Heart right ventricle (tissue), 16 donors: ENCODE results near the gene FAM50B. TPM values are rescaled to one million over a fixed set of nuclear protein-coding genes. Genes with fewer than 3 reads are reported as not detected.

Experiments used
- ATAC-seq, 8 donors: fragments of 200-7000 bp; cut with Tn5 transposase; one replicate each; pipeline ENCODE4 v1.9.1; 2020; ENCODE audit warnings: mild to moderate bottlenecking in 8 of 8, moderate library complexity in 8 of 8, moderate number of reproducible peaks in 1 of 8
- DNase-seq, 2 donors: peaks; one replicate each; pipeline ENCODE4 v3.0.0-alpha.2; 2020
- H3K27ac ChIP-seq, 10 donors: fragments of 200-600 bp; sonication (generic) in 2 of 10; one replicate each; pipeline versions ENCODE4 v1.5.0 to v1.8.0; 2020 to 2022; ENCODE audit warnings: mild to moderate bottlenecking in 3 of 10
- H3K27me3 ChIP-seq, 7 donors: fragments of 200-600 bp; one replicate each; pipeline ENCODE4 v1.8.0; 2021 to 2022; ENCODE audit warnings: mild to moderate bottlenecking in 2 of 7
- H3K36me3 ChIP-seq, 9 donors: fragments of 200-600 bp; sonication (generic) in 1 of 9; one replicate each; pipeline versions ENCODE4 v1.5.0 to v1.8.0; 2020 to 2022; ENCODE audit warnings: mild to moderate bottlenecking in 2 of 9
- H3K4me1 ChIP-seq, 9 donors: fragments of 200-600 bp; sonication (generic) in 1 of 9; one replicate each; pipeline versions ENCODE4 v1.5.0 to v1.8.0; 2020 to 2022; ENCODE audit warnings: mild to moderate bottlenecking in 4 of 9
- H3K4me3 ChIP-seq, 10 donors: fragments of 200-600 bp; sonication (generic) in 2 of 10; one replicate each; pipeline versions ENCODE4 v1.5.0 to v1.8.0; 2020 to 2022; ENCODE audit warnings: mild to moderate bottlenecking in 7 of 10, moderate library complexity in 2 of 10
- H3K9me3 ChIP-seq, 11 donors: fragments of 200-600 bp in 10 of 11; sonication (generic) in 2 of 11; one replicate each; pipeline versions ENCODE4 v1.5.0 to v1.8.0; 2013 to 2022; ENCODE audit warnings: mild to moderate bottlenecking in 2 of 11, control low read depth in 1 of 11, moderate library complexity in 1 of 11
- WGBS, 2 donors: extraction: QIAGEN DNeasy Blood & Tissue Kit; methylation state at CpG; one replicate each; pipeline ENCODE4 v1.1.7; 2013; ENCODE audit warnings: inconsistent platforms in 1 of 2; 5-methylcytosine and 5-hydroxymethylcytosine counted together
- intact Hi-C, 10 donors: fragments of 100-400 bp; cut with DNase I; formaldehyde crosslinking; loops; one replicate each; pipeline versions ENCODE4 v1.11.1 to v1.14.2; 2022
- polyA plus RNA-seq, 2 donors: library from polyadenylated mRNA; stranded (reverse); fragments of 200-250 nt; gene quantifications; one replicate each; pipeline ENCODE4 v1.2.3, GENCODE V29; 2013
- total RNA-seq, 10 donors: library from RNA; stranded (reverse); fragmentation: NEBNext Ultra II Directional in 3 of 10; extraction: Animal tissue kit (Norgen Biotek cat#: 25700) in 3 of 10; gene quantifications; one replicate each; pipeline versions ENCODE4 v1.2.1 to v1.2.4, GENCODE V29; 2021 to 2023
- TF ChIP-seq, protein P1 (sequence below), 9 donors: fragments of 200-600 bp; sonication (generic) in 2 of 9; IDR thresholded peaks; one replicate each; pipeline versions ENCODE4 v1.5.0 to v1.8.0; 2021 to 2022; ENCODE audit warnings: antibody characterized with exemption in 9 of 9, mild to moderate bottlenecking in 5 of 9, moderate library complexity in 1 of 9
- donor health status: Arrhythmogenic right ventricular cardiomyopathy.
- donor health status: ischemic (EF 13 %, LVEDD 7.1; RV severe dilation, severe dysfunction).
- donor health status: healthy with polysubstance abuse.
- donor health status: DM: no; HTN: yes; CAD: no.
- donor health status: DM: no; HTN: no; CAD: no.
- donor health status: ischemic (EF 25% LVEDD 6.9; RV normal size, moderate dysfunction).
- donor health status: ischemic (EF 25% LVEDD 5.7; RV mildly dilated, moderate dysfunction).
- donor health status: healthy.
- donor health status: DM: yes; HTN: yes; CAD: no.
- donor health status: Ischemic cardiomyopathy.
- donor health status: ischemic (EF 35%, LVEDD 5.7; RV mildly dilated, moderate dysfunction).
- donor health status: nonischemic (EF 11% LVEDD 7.7; RV severe dilation, severe dysfunction).
- donor health status: DM: yes; HTN: yes; CAD: no.
- donor health status: PGD.
- donor health status: ischemic (EF 29% LVEDD 5.4; RV normal size, mild dysfunction).
- donor health status: nonischemic (EF 23%, LVEDD 6.1; RV moderate dilation, normal function).

FAM50B gene
- total and polyA plus RNA-seq, 12 donors: 5.9 to 31.3 (median 22.4) TPM

DNA sequence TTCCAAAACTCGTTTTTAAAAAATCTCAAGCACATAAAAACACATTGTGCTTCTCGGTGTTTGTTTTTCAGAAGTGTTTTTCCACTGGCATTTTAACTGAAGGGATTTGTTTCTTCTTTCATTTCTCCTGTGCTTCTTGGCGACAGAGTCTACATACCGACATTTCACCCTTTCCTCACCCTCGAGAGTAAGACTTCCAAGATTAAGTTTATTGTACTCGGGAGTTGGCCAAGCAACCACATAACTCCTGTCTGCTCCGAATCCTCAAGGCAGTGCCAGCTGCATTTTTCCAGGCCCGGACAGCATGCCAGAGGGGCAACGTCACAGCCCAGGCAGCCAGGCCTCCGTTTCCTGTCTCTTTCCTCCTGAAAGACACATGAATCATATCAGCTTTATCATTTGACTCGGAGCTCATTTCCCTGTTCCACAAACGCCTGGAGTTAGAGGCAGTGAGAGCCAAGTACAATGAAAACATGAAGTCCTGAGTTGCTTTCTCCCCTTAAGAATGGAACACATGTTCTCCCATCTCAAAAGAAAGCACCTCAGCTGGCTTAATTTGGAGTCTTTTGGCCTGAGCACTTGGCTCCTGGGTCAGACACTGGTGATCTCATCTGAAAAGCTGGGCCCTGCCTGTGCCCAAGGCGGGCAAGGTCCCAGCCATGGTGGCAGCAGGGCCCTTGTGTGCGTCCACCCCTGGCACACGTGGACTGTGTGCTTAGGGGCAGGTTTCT is 23.2 kb upstream of the FAM50B start:
- Histone ChIP-seq H3K4me1 (peaks cover 10 to 44% (median 38%) of the 10 kb centered on the region in 9 donors), H3K27ac (peak overlapping the region; percentile 75 to 92 (median 90)), H3K36me3 (no peaks in the 10 kb centered on the region), H3K4me3 (peak overlapping the region in 6 of 10 donors; percentile 8 to 36 (median 20)), H3K9me3 (no peaks in the 10 kb centered on the region), H3K27me3 (no peaks in the 10 kb centered on the region)
- ATAC-seq (peak; percentile 84 to 95 (median 93)), DNase-seq (peak; percentile 86 to 87)
- TF ChIP-seq, protein P1, sequence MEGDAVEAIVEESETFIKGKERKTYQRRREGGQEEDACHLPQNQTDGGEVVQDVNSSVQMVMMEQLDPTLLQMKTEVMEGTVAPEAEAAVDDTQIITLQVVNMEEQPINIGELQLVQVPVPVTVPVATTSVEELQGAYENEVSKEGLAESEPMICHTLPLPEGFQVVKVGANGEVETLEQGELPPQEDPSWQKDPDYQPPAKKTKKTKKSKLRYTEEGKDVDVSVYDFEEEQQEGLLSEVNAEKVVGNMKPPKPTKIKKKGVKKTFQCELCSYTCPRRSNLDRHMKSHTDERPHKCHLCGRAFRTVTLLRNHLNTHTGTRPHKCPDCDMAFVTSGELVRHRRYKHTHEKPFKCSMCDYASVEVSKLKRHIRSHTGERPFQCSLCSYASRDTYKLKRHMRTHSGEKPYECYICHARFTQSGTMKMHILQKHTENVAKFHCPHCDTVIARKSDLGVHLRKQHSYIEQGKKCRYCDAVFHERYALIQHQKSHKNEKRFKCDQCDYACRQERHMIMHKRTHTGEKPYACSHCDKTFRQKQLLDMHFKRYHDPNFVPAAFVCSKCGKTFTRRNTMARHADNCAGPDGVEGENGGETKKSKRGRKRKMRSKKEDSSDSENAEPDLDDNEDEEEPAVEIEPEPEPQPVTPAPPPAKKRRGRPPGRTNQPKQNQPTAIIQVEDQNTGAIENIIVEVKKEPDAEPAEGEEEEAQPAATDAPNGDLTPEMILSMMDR (IDR thresholded peaks at IDR 0.05): no peak
- intact Hi-C loops: loop anchor here in 8 of 10 donors (2.0 to 10.0 kb wide), 6 partner anchors 59 to 84 kb away; partner anchors contain the start of gene PXDC1 (in 3 of the 8)
- 11 to 14% methylated on average over 15 of the region's 15 CpGs for WGBS, 2 donors

DNA sequence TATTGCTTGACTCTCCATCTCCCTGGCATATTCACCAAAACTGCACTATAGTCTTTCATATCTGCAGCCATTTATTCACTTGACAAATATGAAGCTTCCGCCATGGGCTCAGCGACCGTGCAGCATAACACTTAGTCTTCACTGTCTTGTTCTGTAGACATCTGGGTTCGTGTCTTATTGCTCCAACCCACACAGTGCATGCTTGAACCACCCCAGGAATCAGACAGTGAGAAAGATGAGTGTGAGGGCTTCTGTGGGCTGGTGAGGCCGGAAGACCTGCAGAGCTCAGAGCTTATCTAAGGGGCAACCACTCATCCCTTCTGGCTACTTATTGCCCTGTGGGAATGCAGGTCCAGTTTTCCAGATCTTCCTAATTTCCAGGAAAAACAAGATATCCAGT is 19.9 kb upstream of the FAM50B start:
- H3K36me3 ChIP-seq: no peaks in the 10 kb centered on the region
- WGBS, 2 donors: 91 to 93% methylated on average over 5 of the region's 5 CpGs
- H3K27ac ChIP-seq: no peak overlapping the region
- no peaks in the 10 kb centered on the region for H3K27me3 ChIP-seq
- peaks cover 4 to 41% (median 29%) of the 10 kb centered on the region in 9 donors for H3K4me1 ChIP-seq
- TF ChIP-seq, protein P1 (IDR thresholded peaks at IDR 0.05): no peak
- H3K9me3 ChIP-seq: no peaks in the 10 kb centered on the region
- DNase-seq: no peak
- ATAC-seq: no peak
- H3K4me3 ChIP-seq: no peak overlapping the region
- intact Hi-C loops: loop anchor here in 8 of 10 donors (2.0 to 10.0 kb wide), 6 partner anchors 56 to 87 kb away; partner anchors contain the start of gene PXDC1 (in 3 of the 8)

DNA sequence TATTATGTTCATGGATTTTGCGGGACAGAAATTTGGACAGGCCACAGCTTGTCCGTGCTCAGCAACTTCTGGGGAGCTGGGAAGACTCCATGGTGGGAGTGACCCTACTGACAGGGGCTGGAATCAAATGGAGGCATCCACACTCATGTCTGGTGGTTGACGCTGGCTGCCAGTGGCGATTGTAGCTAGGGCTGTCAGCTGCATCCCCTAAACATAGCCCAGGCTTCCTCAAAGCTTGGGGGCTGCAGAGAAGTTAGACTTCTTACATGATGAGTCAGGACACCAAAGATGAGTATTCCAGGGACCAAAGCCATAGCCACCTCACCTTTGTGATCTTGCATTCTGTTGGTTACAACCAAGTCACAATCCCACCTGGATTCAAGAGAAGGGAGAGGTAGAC is 18.4 kb upstream of the FAM50B start:
- peaks cover 0 to 25% (median 17%) of the 10 kb centered on the region in 9 donors for H3K4me1 ChIP-seq
- H3K4me3 ChIP-seq: no peak overlapping the region
- DNase-seq: no peak
- intact Hi-C loops: no loop called here
- no peaks in the 10 kb centered on the region for H3K36me3 ChIP-seq
- TF ChIP-seq, protein P1 (IDR thresholded peaks at IDR 0.05): no peak
- WGBS, 2 donors: 94 to 96% methylated on average over 4 of the region's 4 CpGs
- no peaks in the 10 kb centered on the region for H3K27me3 ChIP-seq
- H3K27ac ChIP-seq: no peak overlapping the region
- H3K9me3 ChIP-seq: no peaks in the 10 kb centered on the region
- ATAC-seq: no peak

DNA sequence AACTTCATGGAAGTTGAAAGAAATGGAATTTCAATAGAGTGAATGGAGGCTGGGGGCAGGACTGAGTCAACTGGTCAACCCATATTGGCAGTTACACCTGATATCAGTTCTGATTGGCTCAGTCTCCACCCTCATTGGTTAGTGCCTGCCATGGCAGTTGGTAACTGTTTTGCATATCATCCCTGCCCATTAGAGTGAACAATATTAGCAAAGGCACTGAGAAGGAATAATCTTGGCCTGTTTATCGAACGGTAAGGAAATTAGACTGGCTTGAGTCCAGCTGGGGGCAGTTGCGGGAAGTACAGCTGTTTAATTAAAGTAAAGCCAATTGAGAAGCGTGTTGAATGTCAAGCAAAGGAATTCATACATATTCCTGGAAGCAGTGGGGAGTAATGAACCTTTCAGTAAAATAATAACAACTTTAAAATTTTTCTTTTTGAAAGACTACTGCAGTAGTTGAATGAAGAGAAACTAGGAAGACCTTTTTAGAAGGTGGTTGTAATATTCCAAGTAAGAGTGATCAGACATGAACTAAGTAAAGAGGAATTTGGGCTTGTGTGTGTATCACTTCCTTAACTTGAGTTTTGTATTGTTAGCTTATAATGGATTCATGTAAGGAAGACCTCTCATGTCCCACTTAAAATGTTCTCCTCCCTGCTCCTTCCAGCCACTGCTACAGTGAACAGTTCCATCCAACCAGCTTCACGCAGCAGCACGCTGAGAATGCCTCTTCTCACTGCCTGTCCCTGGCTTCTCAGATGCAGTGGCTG is 17.2 kb upstream of the FAM50B start:
- Histone ChIP-seq H3K27me3 (no peaks in the 10 kb centered on the region), H3K4me1 (peaks cover 0 to 19% (median 6%) of the 10 kb centered on the region in 9 donors), H3K36me3 (no peaks in the 10 kb centered on the region), H3K9me3 (no peaks in the 10 kb centered on the region), H3K4me3 (no peak overlapping the region), H3K27ac (peak overlapping the region in 5 of 10 donors; percentile 0 to 54 (median 2))
- TF ChIP-seq, protein P1 (IDR thresholded peaks at IDR 0.05): no peak
- 57 to 67% methylated on average over 6 of the region's 6 CpGs for WGBS, 2 donors
- DNase-seq: no peak
- ATAC-seq: peak in 2 of 8 donors; percentile 19 to 26
- intact Hi-C loops: no loop called here
